Tongue (tissue), 2 donors: Measurements from ENCODE around the gene SLC6A9. TPM values are rescaled to one million over a fixed set of nuclear protein-coding genes. Genes with fewer than 3 reads are reported as not detected.

Source experiments
- DNase-seq: peaks from one replicate; pipeline ENCODE4 v3.0.0-alpha.2; 2015
- total RNA-seq: library from RNA; depleted of rRNA; stranded (reverse); fragments of >200 nt; gene quantifications from one replicate; pipeline ENCODE4 v1.2.3, GENCODE V29; 2014

The SLC6A9 gene
- total RNA-seq, 1 donor from 2014 or later = 3.7 TPM

DNA sequence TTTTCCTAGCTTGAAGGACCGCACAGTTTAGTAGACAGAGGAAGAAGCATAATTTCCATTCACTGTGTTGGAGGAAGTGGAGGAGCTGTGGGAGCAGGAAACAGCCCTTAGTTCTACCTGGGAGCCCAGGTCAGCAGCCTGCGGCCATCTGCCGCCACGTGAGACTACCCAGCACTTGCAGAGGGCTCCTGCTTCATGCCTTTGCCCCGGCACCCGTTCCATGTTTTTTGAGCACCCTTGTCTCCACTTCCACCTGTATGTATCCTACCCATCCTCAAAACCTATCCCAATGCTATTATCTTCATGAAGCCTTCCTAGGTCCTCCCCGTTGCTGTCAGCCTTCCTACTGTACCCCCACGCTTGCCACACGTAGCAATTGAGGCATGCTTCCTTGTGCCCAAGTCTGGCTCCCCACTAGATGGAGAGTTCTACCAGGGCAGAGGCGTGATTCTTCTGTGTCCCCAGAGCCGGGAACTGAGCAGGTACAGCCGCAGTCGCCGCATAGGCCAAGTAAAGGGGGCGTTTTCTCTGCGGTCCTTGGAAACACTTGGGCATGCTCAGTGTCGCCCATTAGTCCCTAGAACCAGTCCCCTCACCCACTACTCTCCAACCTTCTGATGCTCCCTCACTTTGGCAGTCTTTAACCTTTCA, 1.9 kb downstream of the SLC6A9 start:
- no peak for DNase-seq

DNA sequence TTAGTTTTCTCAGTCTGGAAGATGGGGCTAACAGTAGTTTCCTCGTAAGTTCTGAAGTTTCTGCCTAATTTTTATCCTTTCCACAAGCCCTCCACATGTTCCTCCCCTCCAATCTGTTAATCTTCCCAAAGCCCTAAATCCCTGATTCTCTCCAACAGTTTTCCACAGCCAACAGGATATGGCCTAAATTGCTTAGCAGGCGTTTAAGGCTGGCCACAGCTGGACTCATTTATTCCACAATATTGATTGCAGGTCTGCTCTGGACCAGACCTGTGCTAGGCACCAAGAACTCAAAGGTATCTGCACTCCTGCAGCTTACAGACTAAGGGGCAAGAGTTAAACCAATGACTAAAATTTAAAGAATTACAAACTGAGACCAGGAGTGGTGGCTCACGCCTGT, 3.9 kb downstream of the SLC6A9 start:
- no peak for DNase-seq

DNA sequence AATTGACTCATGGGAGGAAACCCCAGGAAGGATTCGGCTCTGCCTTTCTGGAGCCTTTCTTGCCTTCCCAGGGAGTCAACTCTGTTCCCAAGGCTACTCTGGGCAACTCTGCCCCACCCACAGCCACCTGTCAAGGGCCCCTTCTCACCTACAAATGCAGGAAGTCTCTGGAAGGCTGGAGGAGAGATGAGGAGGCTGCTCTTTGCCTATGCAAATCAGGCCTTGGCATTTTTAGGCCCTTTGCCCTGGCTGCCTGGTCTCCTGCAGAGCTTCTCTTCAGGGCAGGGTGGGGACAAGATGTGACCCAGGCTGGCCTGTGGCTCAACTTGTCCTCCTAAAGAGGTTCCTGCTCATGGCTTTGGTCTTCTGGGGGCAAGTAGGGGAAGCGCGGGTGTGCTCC, 5.4 kb downstream of the SLC6A9 start:
- no peak for DNase-seq

DNA sequence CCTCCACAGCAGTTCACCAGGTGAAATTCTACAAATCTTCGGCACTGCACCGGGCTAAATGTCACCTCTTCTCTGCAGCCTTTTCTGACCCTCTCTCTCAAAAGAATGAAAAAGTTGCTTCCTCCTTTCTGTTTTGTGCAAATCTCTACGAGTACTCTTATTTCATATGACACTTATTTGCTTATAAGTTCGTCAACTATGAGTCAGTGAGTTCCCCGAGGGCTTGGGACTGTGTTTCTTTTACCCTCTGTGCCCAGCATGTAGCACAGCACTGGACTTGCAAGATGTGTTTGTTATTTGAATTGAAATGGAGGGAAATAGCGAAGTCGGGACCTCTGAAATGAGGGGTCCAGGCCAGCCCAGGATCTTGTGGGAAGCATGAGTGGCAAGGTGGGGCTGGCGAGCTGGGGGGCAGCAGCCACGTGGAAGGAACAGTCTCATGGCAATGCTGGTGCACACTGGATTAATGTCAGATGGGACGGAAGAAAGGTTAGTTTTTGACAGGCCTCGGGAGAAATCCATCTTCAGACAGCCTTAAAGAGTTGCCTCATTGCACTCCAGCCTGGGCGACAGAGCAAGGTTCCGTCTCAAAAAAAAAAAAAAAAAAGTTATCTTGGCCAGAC, 6.2 kb downstream of the SLC6A9 start:
- no peak for DNase-seq

DNA sequence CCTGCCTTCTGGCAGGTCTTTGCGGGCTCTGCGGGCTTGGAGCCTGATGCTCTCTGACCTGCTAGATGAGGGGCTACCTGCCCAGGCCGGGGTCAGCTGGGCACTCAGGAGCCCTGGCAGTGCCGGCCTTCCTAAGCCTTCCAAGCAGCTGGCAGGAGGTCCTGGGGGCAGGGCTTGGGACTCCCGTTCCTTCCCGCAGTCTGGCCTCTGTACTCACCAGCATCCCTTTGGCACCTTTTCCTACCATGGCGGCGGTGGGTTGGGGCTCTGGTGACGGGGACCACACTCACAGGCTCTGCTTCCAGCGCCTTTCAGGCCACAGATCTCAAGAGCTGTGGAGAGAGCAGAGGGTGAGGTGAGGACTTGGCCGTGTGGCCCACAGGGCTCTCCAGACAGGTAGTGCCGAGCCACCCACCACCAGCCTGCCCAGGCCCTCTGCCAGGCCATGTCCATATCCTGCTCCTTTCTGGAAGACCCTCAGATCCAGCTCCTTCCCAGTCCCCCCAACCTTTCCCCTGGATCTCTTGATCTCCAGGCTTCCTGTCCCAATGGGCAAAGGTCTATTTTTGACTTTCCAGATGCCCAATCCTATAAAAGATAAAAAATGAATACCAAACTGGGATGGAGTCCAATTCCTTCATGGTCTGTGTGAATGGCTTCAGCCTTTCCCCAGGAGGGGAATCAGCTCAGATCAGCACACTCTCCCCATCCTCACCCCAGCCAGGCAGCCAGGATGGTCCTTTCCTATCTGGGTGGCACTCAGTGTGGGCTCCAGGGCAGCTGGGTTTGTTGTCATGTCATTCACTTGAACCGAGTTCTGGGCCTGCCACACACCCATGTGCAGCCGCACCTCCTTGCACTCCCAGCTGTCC, 7.0 kb downstream of the SLC6A9 start:
- DNase-seq = no peak

DNA sequence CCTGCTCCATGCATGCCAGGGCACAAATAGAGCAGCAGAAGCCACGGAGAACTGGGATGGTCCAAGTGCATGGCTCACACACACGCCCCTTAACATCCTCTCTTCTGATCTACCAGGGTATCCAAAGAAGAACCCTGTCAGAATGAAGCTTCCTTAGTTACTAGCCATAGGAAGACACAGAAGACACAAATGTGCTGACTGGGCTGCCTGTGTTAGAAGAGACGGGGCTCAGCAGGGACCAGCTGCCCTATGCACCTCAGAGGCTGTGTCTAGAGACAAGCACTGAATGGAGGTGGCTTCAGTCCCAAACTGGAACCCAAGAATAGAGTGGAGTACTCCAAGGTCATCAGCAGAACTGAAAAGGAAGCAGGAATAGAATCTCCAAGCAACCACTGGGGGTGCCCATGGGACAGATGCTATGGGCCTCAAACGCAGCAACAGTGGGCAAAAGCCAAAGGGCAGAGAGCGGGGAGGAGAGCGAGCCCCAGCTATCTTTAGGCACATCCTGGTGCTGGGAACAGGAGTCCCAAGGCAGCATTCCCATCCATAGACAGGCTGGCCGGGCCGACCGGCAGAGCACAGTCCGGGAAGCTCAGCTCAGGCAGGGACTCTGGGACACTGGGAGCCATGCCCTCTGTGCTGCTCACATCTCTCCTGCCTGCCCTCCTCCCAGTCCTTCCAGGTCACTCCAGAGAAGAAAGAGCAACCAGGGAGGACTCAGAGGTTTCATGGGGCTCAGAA, 9.5 kb downstream of the SLC6A9 start:
- DNase-seq = no peak

DNA sequence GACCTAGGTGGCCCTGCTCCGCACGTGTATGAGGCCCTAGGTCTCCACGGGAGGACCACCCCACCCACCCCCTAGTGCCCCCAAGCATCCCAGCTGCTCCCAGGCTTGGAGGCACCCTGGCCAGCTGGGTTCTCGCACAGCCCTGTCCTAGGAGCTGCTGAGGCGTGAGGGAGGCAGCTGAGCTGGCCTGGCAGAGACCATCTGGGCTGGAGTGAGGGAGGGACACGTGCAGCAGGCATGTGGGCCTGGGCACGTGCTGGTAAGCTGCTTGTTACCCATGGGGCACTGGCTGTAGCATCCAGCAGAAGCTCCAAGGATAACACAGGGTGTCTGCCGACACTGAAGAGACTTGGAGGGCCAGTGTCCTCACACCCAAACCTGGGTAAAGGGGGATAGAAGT, 10.1 kb downstream of the SLC6A9 start:
- no peak for DNase-seq

DNA sequence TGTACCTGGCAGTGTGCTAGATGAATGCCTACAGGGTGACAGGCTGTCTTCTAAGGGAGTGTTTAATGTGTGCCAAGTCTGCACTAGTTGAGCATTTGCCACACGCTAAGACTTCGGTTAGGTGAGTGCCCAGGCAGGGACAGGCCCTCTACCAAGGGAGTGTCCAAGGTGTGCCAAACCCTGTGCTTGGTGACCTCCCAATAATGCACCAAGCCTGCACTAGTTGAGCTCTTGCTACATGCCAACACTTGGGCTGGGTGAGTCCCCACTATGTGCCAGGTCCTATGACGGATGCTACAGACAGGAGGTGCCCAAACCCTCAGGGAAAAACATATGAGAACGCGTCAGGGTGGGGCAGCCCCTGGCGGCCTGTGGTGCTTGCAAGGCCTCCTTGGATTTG, 10.8 kb downstream of the SLC6A9 start:
- no peak for DNase-seq

DNA sequence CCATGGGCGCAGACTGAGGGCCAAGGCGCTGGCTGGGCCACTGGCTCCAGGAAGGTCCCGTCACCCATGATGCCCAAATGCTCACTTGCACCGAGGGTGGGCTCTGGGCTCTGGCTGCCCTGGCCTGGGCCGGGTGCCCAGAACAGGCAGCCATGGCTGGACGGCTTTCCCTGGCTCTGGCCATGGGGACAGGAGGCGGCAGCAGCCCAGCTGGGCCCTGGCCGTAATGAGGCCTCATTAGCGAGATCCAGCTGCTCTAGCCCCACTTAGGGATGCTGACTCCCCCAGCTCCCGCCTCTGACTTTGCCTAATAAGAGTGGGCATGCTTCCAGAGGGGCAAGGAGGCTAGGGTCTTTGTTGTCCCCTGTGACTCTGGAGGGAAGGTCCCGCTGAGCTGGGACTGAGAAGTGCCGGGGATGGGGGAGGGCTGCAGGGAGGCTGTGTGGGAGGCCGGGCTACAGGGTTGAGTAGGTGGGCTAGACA, 11.8 kb downstream of the SLC6A9 start:
- peak; percentile 20 for DNase-seq

DNA sequence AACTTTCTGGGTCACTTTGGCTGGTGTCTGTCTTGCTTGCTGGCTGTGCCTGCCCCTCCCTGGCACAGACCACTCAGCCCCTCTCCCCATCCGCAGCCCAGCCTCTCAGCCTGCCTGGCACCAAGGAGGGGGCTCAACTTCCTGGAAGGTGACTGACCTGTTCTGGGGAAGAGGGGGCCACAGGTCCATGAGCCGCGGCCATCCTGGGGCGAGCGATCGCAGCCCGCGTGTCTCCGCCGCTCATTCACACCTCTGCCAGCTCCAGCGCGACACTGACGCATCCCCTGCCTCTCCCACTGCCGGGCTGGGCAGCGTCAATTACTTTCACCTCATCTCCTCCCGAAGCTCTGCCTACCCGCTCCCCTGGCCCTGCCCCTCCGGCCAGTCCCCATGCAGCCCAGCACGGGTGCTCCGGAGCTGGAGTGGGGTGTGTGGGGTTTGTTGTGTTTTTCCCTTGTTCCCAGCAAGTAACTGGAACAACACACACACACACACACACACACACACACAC, 14.3 kb downstream of the SLC6A9 start:
- DNase-seq = no peak

DNA sequence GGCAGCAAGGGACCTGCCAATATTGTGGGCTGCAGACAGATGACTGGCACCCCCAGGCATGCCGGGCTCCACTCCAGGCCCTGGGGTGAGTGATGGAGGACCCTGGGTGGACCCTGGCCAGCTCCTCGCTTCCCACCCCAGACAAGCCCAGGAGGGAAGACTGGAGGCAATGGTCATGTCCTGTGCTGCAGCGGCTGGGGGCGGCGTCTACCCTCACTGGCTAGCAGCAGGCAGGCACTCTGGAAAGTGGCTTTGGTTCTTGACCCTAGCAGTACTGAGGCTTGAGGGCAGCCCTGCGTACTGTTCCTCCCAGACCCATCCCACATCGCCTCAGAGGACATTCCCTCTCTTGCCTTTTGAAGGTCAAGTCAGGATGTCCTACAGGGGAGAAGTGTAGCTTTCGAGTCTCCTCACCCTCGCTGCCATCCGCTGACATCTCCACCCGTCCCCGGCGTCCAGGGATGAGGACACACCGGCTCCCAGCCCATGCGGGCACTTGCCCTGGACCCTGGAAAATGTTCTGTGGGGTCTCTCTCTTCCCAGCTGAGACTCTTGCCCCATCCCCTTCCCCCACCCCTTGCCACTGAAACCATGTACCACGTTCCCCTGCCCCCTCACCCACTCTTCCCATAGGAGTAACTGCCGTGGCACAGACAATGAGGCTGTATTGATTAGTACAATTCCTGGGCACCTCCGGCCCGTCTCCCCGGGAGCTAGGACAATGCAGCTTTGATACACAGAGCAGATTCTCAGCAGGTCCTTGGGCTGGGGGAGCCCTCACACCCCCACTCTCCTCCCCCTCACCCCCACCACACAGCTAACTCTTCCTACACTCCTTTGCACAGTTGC, 15.0 kb downstream of the SLC6A9 start:
- no peak for DNase-seq

DNA sequence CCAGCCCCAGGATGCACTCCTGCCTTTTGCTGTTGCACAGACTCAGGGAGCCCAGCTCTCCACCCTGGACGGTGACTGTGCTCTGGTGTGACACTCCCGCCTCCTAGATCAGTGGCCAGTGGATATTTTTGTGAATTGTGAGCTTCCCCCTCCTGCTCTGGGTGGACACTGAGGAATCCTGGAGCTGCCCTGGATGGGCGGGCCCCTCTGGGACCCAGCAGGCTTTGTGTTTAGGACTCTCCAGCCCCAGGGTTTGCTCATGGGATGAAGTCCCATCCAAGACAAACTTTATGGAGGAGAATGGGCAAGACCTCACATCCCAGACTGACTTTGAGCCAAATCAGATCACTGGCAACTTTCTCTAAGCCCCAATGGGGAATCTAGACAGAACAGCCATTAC, 16.1 kb downstream of the SLC6A9 start:
- DNase-seq = no peak

DNA sequence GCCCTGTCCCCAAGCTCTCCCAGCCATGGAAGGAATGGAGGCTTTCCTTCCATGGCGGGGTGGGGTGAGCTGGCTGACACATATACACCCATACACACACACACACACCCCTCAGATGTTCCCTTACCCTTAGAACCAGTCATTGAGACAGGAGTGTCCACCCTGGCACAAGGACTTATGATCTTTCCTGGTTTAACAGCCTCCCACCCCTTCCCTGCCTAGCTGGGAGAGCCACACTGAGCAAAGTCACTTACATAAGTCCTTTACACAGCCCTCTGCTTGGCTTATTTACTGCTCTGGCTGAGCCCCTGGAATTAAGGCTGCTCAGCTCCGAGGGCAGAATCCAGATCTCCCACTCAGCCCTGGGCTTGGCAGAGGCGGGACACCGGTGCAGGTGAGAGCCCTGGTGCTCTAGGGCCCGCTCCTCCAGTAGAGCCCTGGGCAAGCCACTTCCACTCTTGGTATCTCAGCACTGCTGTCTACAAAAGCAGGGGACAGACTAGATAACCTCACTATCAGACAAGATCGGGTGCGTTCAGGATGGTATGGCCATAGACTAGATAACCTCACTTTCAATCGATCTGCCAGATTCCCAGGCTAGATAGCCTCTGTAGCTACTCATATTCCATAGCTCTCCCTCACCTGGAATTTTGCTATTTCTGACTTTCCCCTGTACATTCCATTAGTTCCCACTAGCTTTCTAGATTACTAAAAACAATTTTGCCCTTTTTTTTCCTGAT, 16.7 kb downstream of the SLC6A9 start:
- no peak for DNase-seq

DNA sequence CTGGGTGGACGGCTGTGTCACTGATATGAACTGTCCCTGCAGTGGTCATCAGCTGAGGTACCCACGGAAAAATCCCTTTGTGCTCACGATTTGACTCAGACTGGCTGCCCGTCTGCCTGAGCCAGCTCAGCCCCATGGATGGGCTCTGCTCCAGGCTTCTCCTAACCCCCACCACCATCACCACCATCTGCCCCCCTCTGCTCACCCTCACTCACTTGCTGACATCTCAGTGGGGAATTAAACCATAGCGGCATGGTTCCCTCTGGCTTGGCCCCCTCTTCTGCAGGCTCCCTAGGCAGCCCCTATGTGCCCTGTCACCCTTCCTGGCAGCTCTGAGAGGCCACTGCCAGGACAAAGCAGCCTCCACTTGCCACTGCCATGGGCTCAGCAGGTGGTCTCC, 17.3 kb downstream of the SLC6A9 start:
- DNase-seq = no peak

DNA sequence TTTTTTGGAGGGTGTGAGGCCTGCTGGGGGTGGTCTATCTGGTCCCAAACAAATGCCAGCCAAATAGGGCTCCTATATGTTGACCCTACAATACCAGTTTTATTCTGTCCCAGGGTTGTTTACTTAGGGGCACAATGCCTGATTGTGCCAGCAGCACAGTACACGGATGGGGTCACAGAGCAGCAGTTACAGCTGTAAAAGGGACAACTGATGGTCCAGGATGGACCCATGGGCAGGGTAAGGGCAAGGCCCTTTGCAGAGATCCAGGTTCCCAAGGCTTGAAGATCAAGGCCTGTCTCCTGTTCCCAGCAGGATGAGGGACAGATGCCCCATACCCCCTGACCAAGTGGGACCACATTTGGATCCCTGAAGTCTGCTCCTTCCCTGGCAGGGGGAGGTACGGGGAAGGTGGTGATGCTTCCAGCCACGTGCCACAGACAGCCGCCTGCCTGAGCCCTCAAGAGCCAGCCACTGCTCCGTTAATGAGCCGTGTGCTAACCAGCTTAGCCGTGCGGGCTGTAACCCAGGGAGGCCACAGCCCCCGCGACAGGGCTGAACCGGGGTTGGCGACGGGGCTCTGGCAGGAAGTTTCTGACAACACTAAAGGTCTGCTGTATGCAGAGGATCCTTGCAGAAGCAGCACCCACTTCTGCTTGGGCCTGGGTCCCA, 18.2 kb downstream of the SLC6A9 start:
- DNase-seq = no peak

DNA sequence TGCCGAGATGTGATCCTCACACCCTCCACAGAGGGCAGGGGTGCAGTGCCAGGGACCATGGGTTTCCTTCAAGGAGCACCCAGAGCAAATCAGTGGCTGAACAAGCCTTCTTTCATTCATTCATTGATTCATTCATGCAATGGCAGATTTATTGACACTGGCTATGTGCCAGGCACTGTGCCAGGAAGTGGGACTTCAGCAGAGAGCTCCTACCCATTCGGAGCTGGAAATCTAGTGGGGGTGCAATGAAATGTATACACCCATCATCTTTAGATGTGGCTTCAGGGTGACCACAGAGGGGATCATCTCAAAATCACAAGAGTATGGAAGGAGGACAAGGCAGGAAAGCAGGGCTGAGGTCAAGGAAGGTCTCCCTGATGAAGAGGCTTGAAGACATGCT, 18.9 kb downstream of the SLC6A9 start:
- DNase-seq = no peak

DNA sequence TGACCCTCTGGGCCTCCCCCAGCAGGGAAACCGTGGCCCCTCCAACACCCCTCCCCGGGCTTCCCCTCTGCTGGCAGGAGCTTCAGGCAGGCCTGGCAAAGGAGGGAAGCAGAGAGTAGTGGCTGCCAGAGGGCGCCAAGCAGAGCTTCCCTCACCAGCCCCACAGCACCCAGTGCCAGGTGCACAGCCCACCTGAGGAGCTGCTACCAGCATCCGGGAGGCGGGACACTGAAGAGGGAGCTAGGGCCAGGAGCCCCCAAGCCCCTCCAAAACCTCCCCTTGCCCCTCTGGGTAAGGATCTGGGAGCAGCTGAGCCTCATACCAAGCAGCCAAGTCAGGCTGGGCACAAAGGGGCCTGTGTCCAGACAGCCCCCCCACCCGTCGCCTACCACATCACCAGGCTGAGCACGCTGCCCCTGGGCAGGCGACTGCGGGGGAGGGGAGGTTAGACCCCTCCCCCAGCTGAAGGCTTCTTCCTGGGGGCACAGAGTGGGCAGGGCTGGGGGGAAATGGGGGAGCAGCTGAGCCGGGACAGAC, 20.3 kb downstream of the SLC6A9 start:
- no peak for DNase-seq

DNA sequence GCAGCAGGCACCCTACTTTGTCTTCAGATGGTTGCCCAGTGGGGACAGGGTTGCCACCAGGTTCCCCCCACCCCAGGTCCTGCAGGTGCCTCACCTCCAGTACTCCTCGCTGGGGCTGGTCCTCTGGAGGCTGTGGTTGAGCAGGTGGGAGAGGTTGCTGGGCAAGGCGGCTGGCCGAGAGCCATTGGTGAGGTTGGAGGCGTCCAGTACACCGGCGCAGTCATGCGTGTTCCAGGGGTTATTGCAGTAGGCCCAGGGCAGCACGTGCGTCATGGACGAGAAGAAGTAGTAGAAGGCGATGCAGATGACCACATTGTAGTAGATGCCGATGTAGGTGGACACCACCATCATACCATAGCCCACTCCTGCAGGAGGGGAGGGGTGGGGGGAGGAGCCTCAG, 23.0 kb downstream of the SLC6A9 start:
- no peak for DNase-seq

DNA sequence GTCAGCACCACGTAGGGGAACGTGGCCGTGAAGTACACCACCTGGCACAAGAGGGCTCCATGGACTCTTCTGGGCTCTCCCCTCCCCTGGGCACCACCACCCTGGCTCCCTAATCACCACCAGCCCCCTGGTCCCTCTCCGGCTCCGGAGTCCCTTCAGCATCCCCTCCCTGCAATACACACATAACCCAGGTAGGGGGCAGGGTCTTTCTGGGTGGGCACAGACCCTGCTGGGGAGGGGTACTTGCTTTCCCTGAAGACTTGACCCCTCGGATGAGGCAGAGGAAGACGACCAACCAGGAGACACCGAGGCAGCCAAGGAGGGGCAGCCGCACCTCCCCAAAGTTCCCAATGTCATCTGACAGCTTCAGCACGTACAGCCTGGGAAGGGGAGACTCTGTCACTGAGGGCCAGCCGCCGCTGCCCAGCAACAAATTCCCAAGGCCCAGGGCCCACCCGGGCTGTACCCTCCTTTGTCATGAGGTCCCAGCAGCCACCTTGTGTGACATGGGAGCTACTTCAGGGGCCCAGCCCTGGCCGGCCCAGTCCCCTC, 28.6 kb downstream of the SLC6A9 start:
- no peak for DNase-seq
